HL-60 (cell line): ENCODE results near the gene MCM6.

Experiments used
- DNase-seq, 2 experiments: peaks; one replicate each; pipeline ENCODE4 v3.0.0-alpha.2; 2010 to 2020; ENCODE audit warnings: low read depth in 1 of 2, low spot score in 1 of 2
- H3K27ac ChIP-seq: fragments of 250-450 bp; sonication (Bioruptor Pico); replicated peaks from 2 replicates; pipeline ENCODE4 v1.5.1; 2020; ENCODE audit warnings: mild to moderate bottlenecking, moderate library complexity
- H3K27me3 ChIP-seq: fragments of 250-450 bp; sonication (Bioruptor Pico); 2 replicates; pipeline ENCODE4 v1.5.1; 2021; ENCODE audit warnings: mild to moderate bottlenecking, moderate library complexity; ENCODE audit not compliant: insufficient read depth, poor library complexity, severe bottlenecking
- H3K4me3 ChIP-seq: replicated peaks from 2 replicates; pipeline ENCODE4 v1.5.1; 2011; ENCODE audit warnings: mild to moderate bottlenecking, control low read depth, low read length; ENCODE audit not compliant: insufficient read depth
- GABPA ChIP-seq: IDR thresholded peaks from 2 replicates; pipeline ENCODE4 v1.6.1; 2012; ENCODE audit warnings: low read depth
- POLR2AphosphoS5 ChIP-seq: IDR thresholded peaks from 2 replicates; pipeline ENCODE4 v1.6.1; 2012; ENCODE audit warnings: low read depth
- REST ChIP-seq: IDR thresholded peaks from 2 replicates; pipeline ENCODE4 v1.6.1; 2012; ENCODE audit warnings: low read depth; ENCODE audit not compliant: insufficient replicate concordance
- SPI1 ChIP-seq: IDR thresholded peaks from 2 replicates; pipeline ENCODE4 v1.6.1; 2012; ENCODE audit warnings: low read depth, mild to moderate bottlenecking, borderline replicate concordance
- TF ChIP-seq, protein P1 (sequence below): IDR thresholded peaks from one replicate; pipeline ENCODE4 v1.5.1; 2011; ENCODE audit warnings: low read length, control low read depth, inconsistent platforms; ENCODE audit not compliant: insufficient read depth

Gene MCM6

DNA sequence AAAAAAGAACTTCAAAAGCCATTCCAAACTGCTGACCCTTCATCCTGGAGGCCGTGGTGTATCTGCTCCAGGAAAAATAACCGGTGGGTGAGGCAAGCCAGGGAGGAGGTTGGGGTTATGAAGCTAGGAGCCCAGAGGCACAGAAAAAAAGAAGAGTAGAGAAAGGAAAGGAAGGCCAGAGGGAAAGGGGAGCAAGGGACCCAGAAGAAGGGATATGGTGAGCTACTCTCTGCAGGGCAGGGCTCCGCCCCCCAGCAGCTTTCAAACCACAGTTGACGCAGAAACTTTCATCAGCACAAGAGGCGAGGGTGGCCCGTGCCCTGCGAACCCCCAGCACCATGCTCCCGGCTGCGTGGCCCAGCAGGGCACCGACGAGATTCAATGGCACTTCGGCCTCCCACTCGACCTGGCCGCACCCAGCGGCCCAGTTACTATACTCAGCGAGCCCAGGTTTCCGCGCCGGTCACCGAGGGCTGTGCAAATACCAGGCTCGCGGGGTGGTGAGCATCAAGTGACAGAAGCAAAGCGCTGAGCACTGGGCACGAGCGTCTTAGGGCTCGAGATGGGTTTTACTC lies 665 bp downstream of the MCM6 start:
- H3K27ac ChIP-seq, result peak overlapping the region; percentile 93
- H3K4me3 ChIP-seq, result peak overlapping the region; percentile 69
- H3K27me3 ChIP-seq, result no peaks in the 10 kb centered on the region
- TF ChIP-seq REST (no peak), POLR2AphosphoS5 (peak; percentile 71)
- DNase-seq, result peak in 1 of 2 experiments; percentile 73

DNA sequence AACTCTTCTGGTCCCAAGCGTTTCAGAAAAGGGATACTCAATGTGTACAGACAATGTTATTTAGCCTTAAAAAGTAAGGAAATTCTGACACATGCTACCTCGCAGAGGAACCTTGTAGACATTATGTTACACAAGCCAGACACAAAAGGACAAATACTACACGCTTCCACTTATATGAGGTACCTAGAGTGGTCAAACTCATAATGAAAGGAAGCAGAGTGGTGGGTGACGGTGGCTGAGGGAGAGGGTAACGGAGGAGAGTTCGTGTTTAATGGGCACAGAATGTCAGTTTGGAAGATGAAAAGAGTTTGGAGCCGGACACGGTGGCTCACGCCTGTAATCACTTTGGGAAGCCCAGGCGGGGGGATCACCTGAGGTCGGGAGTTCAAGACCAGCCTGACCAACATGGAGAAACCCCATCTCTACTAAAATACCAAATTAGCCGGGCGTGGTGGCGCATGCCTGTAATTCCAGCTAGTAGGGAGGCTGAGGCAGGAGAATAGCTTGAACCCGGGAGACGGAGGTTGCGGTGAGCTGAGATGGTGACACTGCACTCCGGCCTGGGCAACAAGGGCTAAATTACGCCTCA lies 1.4 kb downstream of the MCM6 start:
- TF ChIP-seq GABPA (no peak), POLR2AphosphoS5 (no peak), REST (no peak), SPI1 (no peak)
- TF ChIP-seq, protein P1, sequence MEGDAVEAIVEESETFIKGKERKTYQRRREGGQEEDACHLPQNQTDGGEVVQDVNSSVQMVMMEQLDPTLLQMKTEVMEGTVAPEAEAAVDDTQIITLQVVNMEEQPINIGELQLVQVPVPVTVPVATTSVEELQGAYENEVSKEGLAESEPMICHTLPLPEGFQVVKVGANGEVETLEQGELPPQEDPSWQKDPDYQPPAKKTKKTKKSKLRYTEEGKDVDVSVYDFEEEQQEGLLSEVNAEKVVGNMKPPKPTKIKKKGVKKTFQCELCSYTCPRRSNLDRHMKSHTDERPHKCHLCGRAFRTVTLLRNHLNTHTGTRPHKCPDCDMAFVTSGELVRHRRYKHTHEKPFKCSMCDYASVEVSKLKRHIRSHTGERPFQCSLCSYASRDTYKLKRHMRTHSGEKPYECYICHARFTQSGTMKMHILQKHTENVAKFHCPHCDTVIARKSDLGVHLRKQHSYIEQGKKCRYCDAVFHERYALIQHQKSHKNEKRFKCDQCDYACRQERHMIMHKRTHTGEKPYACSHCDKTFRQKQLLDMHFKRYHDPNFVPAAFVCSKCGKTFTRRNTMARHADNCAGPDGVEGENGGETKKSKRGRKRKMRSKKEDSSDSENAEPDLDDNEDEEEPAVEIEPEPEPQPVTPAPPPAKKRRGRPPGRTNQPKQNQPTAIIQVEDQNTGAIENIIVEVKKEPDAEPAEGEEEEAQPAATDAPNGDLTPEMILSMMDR, result no peak
- DNase-seq, result no peak
- Histone ChIP-seq H3K27me3 (no peaks in the 10 kb centered on the region), H3K27ac (peak overlapping the region; percentile 93), H3K4me3 (peak overlapping the region; percentile 69)

DNA sequence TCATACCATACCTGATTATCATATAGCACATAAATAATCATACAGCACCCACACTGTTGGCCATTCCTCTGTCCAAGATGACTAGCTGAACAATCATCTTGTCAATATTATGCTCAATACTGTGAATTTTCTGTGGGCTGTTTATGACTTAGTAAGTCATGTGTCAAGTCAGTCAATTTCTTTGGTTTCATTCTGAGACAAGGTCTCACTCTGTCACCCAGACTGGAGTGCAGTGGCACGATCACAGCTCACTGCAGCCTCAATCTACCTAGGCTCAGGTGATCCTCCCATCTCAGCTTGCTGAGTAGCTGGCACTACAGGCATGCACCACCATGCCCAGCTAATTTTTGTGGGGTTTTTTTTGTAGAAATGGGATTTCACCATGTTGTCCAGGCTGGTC lies 5.7 kb downstream of the MCM6 start:
- no peak for DNase-seq
- no peaks in the 10 kb centered on the region for H3K27me3 ChIP-seq
- TF ChIP-seq POLR2AphosphoS5, result no peak
- H3K27ac ChIP-seq, result no peak overlapping the region
- H3K4me3 ChIP-seq, result no peak overlapping the region

DNA sequence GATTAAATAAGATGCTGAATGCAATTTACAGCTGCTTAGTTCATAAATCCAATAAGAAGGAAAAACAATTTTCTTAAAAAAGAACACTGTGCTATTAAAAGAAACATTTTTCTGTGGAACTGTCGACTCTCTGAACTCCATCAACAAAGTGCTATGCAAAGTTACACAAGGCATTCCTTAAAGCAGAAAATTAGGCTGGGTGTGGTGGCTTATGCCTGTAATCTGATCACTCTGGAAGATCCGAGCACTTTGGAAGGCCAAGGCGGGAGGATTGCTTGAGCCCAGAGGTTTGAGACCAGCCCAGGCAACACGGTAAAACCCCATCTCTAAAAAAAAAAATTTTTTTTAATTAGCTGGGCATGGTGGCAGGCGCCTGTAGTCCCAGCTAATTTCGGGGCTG lies 13.0 kb downstream of the MCM6 start:
- H3K27ac ChIP-seq, result no peak overlapping the region
- DNase-seq, result no peak
- no peaks in the 10 kb centered on the region for H3K27me3 ChIP-seq
- H3K4me3 ChIP-seq, result no peak overlapping the region
- TF ChIP-seq REST (no peak), GABPA (no peak), POLR2AphosphoS5 (no peak), SPI1 (no peak)
- TF ChIP-seq, protein P1, result no peak
